T-helper 17 cell (primary cell): ENCODE measurements around the gene FRMPD4. TPM values are rescaled to one million over a fixed set of nuclear protein-coding genes. Genes with fewer than 3 reads are reported as not detected.

Source experiments
- ATAC-seq: fragments of 150-1000 bp; cut with Tn5 transposase; 2 replicates; pipeline ENCODE4 v1.10.0; 2021; ENCODE audit warnings: mild to moderate bottlenecking, moderate library complexity
- DNase-seq, 3 donors: peaks; one replicate each; pipeline versions ENCODE4 v3.0.0 to v3.0.0-alpha.2; 2020 to 2021
- H3K9me3 ChIP-seq: one replicate; pipeline ENCODE4 v1.7.0; 2013; ENCODE audit warnings: low read length, mild to moderate bottlenecking; ENCODE audit not compliant: control insufficient read depth, poor library complexity, severe bottlenecking
- H3K27ac Mint-ChIP-seq: one replicate; pipeline ENCODE4 v1.8.0; 2022; ENCODE audit warnings: mild to moderate bottlenecking, moderate library complexity, mixed read lengths
- H3K27me3 Mint-ChIP-seq: one replicate; pipeline ENCODE4 v1.8.0; 2022; ENCODE audit warnings: mixed read lengths
- H3K36me3 Mint-ChIP-seq: one replicate; pipeline ENCODE4 v1.8.0; 2022; ENCODE audit warnings: low read depth, mixed read lengths
- H3K4me1 Mint-ChIP-seq: one replicate; pipeline ENCODE4 v1.8.0; 2022; ENCODE audit warnings: mild to moderate bottlenecking, mixed read lengths
- H3K4me3 Mint-ChIP-seq: one replicate; pipeline ENCODE4 v1.8.0; 2022; ENCODE audit warnings: mild to moderate bottlenecking, moderate library complexity, mixed read lengths
- total RNA-seq, 4 donors: library from RNA in 2 of 4; stranded (reverse) in 2 of 4; gene quantifications; one replicate each; pipeline ENCODE4 v1.2.3 and lab custom pipeline; 2022 to 2026

Gene FRMPD4
- total RNA-seq, 2 donors from 2014 or later = not detected

GRCh38 chrX:12411831-12412230 lies 273.6 kb downstream of the FRMPD4 start:
- Mint-ChIP-seq H3K27ac (no peak overlapping the region), H3K4me1 (no peaks in the 10 kb centered on the region), H3K36me3 (no peaks in the 10 kb centered on the region), H3K4me3 (no peak overlapping the region), H3K27me3 (no peaks in the 10 kb centered on the region)
- DNase-seq (no peak), ATAC-seq (no peak)
- no peaks in the 10 kb centered on the region for H3K9me3 ChIP-seq

GRCh38 chrX:12412561-12412960 lies 274.3 kb downstream of the FRMPD4 start:
- Mint-ChIP-seq H3K4me3 (no peak overlapping the region), H3K4me1 (no peaks in the 10 kb centered on the region), H3K36me3 (no peaks in the 10 kb centered on the region), H3K27me3 (no peaks in the 10 kb centered on the region), H3K27ac (no peak overlapping the region)
- DNase-seq (no peak), ATAC-seq (no peak)
- no peaks in the 10 kb centered on the region for H3K9me3 ChIP-seq

GRCh38 chrX:12419591-12419990 lies 281.3 kb downstream of the FRMPD4 start:
- no peaks in the 10 kb centered on the region for H3K36me3 Mint-ChIP-seq
- no peak overlapping the region for H3K4me3 Mint-ChIP-seq
- no peaks in the 10 kb centered on the region for H3K4me1 Mint-ChIP-seq
- H3K9me3 ChIP-seq = no peaks in the 10 kb centered on the region
- H3K27me3 Mint-ChIP-seq = no peaks in the 10 kb centered on the region
- no peak overlapping the region for H3K27ac Mint-ChIP-seq
- ATAC-seq (no peak), DNase-seq (no peak)

- DNase-seq (no peak), ATAC-seq (no peak)
- no peaks in the 10 kb centered on the region for H3K9me3 ChIP-seq
- no peak overlapping the region for H3K4me3 Mint-ChIP-seq
- H3K36me3 Mint-ChIP-seq = no peaks in the 10 kb centered on the region
- H3K4me1 Mint-ChIP-seq = no peaks in the 10 kb centered on the region
- no peaks in the 10 kb centered on the region for H3K27me3 Mint-ChIP-seq
- no peak overlapping the region for H3K27ac Mint-ChIP-seq
These were observed 283.6 kb downstream of the FRMPD4 start for GRCh38 chrX:12421918-12422317.

GRCh38 chrX:12423346-12423745 lies 285.1 kb downstream of the FRMPD4 start:
- ATAC-seq = no peak
- no peaks in the 10 kb centered on the region for H3K9me3 ChIP-seq
- Mint-ChIP-seq H3K4me1 (no peaks in the 10 kb centered on the region), H3K4me3 (no peak overlapping the region), H3K27me3 (no peaks in the 10 kb centered on the region), H3K27ac (no peak overlapping the region), H3K36me3 (no peaks in the 10 kb centered on the region)
- DNase-seq = no peak

- DNase-seq = no peak
- no peak for ATAC-seq
- no peaks in the 10 kb centered on the region for H3K9me3 ChIP-seq
- Mint-ChIP-seq H3K27me3 (no peaks in the 10 kb centered on the region), H3K36me3 (no peaks in the 10 kb centered on the region), H3K27ac (no peak overlapping the region), H3K4me1 (no peaks in the 10 kb centered on the region), H3K4me3 (no peak overlapping the region)
These were observed 287.2 kb downstream of the FRMPD4 start for GRCh38 chrX:12425496-12425895.

GRCh38 chrX:12426420-12426819 lies 288.1 kb downstream of the FRMPD4 start:
- H3K27me3 Mint-ChIP-seq = no peaks in the 10 kb centered on the region
- no peaks in the 10 kb centered on the region for H3K9me3 ChIP-seq
- no peaks in the 10 kb centered on the region for H3K36me3 Mint-ChIP-seq
- H3K4me3 Mint-ChIP-seq = no peak overlapping the region
- ATAC-seq = no peak
- H3K27ac Mint-ChIP-seq = no peak overlapping the region
- H3K4me1 Mint-ChIP-seq = no peaks in the 10 kb centered on the region
- DNase-seq = no peak

GRCh38 chrX:12434493-12434892 lies 296.2 kb downstream of the FRMPD4 start:
- H3K9me3 ChIP-seq = no peaks in the 10 kb centered on the region
- H3K4me1 Mint-ChIP-seq = no peaks in the 10 kb centered on the region
- H3K27ac Mint-ChIP-seq = no peak overlapping the region
- H3K27me3 Mint-ChIP-seq = no peaks in the 10 kb centered on the region
- DNase-seq (no peak), ATAC-seq (no peak)
- peaks cover 2% of the 10 kb centered on the region for H3K36me3 Mint-ChIP-seq
- H3K4me3 Mint-ChIP-seq = no peak overlapping the region

- Mint-ChIP-seq H3K27me3 (no peaks in the 10 kb centered on the region), H3K4me3 (no peak overlapping the region)
- no peak for ATAC-seq
These were observed 301.1 kb downstream of the FRMPD4 start for GRCh38 chrX:12439416-12439815.

GRCh38 chrX:12440246-12440645 lies 302.0 kb downstream of the FRMPD4 start:
- Mint-ChIP-seq H3K27ac (no peak overlapping the region), H3K4me1 (no peaks in the 10 kb centered on the region), H3K4me3 (no peak overlapping the region), H3K27me3 (no peaks in the 10 kb centered on the region), H3K36me3 (peaks cover 2% of the 10 kb centered on the region)
- H3K9me3 ChIP-seq = no peaks in the 10 kb centered on the region
- ATAC-seq (no peak), DNase-seq (no peak)

More at GRCh38 chrX:12439416-12439815, 301.1 kb downstream of the FRMPD4 start:
- Mint-ChIP-seq H3K36me3 (peaks cover 2% of the 10 kb centered on the region), H3K27ac (no peak overlapping the region), H3K4me1 (no peaks in the 10 kb centered on the region)
- H3K9me3 ChIP-seq = no peaks in the 10 kb centered on the region
- no peak for DNase-seq

GRCh38 chrX:12441381-12442128 lies 303.3 kb downstream of the FRMPD4 start:
- ATAC-seq = no peak
- H3K4me3 Mint-ChIP-seq = no peak overlapping the region
- H3K4me1 Mint-ChIP-seq = no peaks in the 10 kb centered on the region
- H3K36me3 Mint-ChIP-seq = peaks cover 2% of the 10 kb centered on the region
- no peak overlapping the region for H3K27ac Mint-ChIP-seq
- DNase-seq = no peak
- no peaks in the 10 kb centered on the region for H3K9me3 ChIP-seq
- H3K27me3 Mint-ChIP-seq = no peaks in the 10 kb centered on the region

- no peaks in the 10 kb centered on the region for H3K9me3 ChIP-seq
- Mint-ChIP-seq H3K4me1 (no peaks in the 10 kb centered on the region), H3K4me3 (no peak overlapping the region), H3K27ac (no peak overlapping the region), H3K27me3 (no peaks in the 10 kb centered on the region), H3K36me3 (no peaks in the 10 kb centered on the region)
- ATAC-seq (no peak), DNase-seq (no peak)
These were observed 305.3 kb downstream of the FRMPD4 start for GRCh38 chrX:12443534-12444098.

- no peak for DNase-seq
- no peaks in the 10 kb centered on the region for H3K36me3 Mint-ChIP-seq
- no peak overlapping the region for H3K4me3 Mint-ChIP-seq
- H3K27me3 Mint-ChIP-seq = no peaks in the 10 kb centered on the region
- H3K9me3 ChIP-seq = no peaks in the 10 kb centered on the region
- ATAC-seq = no peak
- no peaks in the 10 kb centered on the region for H3K4me1 Mint-ChIP-seq
- no peak overlapping the region for H3K27ac Mint-ChIP-seq
These were observed 308.2 kb downstream of the FRMPD4 start for GRCh38 chrX:12446342-12447075.
